Measurements from ENCODE around the gene PANK2. TPM values are rescaled to one million over a fixed set of nuclear protein-coding genes. Genes with fewer than 3 reads are reported as not detected.
"Not testable (repeated sequence)": the region's sequence is repeated elsewhere in the genome, so short reads cannot be mapped to it uniquely, and the experiment has no call there.

Gene PANK2
- total RNA-seq, 4 donors from 2014 or later = 49.0 to 58.1 (median 54.3) TPM

DNA sequence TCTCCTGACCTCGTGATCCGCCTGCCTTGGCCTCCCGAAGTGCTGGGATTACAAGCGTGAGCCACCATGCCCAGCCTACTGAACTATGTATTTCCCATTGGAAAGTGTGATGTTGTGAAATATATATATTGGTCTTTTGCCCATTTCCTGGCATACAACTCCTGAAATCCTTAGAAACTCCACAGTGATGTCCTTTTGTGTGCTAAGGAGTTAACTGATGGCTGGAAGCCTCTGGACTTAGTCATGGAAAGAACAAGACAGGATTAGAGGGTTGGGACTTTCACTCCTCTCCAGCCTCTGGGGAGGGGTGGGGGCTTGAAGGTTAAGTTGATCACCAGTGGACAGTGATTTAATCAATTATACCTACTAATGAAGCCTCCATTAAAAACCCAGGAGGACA is 7.1 kb downstream of the PANK2 start:
- Histone ChIP-seq H3K36me3 (no peaks in the 10 kb centered on the region), H3K27me3 (no peaks in the 10 kb centered on the region), H3K27ac (no peak overlapping the region), H3K9me3 (no peaks in the 10 kb centered on the region), H3K4me1 (peaks cover 9 to 100% (median 51%) of the 10 kb centered on the region in 3 donors), H3K4me3 (no peak overlapping the region)
- no peak for ATAC-seq
- 76 to 83% methylated on average over 1 to 4 of the region's 4 CpGs for WGBS, 2 donors (ENCODE audit: low coverage in 1 of 2)
- TF ChIP-seq, protein P1, sequence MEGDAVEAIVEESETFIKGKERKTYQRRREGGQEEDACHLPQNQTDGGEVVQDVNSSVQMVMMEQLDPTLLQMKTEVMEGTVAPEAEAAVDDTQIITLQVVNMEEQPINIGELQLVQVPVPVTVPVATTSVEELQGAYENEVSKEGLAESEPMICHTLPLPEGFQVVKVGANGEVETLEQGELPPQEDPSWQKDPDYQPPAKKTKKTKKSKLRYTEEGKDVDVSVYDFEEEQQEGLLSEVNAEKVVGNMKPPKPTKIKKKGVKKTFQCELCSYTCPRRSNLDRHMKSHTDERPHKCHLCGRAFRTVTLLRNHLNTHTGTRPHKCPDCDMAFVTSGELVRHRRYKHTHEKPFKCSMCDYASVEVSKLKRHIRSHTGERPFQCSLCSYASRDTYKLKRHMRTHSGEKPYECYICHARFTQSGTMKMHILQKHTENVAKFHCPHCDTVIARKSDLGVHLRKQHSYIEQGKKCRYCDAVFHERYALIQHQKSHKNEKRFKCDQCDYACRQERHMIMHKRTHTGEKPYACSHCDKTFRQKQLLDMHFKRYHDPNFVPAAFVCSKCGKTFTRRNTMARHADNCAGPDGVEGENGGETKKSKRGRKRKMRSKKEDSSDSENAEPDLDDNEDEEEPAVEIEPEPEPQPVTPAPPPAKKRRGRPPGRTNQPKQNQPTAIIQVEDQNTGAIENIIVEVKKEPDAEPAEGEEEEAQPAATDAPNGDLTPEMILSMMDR (IDR thresholded peaks at IDR 0.05) = no peak
- no peak for TF ChIP-seq POLR2A (IDR thresholded peaks at IDR 0.05)
- no peak for TF ChIP-seq EP300 (IDR thresholded peaks at IDR 0.05)
- no peak for TF ChIP-seq POLR2AphosphoS5 (IDR thresholded peaks at IDR 0.05)

DNA sequence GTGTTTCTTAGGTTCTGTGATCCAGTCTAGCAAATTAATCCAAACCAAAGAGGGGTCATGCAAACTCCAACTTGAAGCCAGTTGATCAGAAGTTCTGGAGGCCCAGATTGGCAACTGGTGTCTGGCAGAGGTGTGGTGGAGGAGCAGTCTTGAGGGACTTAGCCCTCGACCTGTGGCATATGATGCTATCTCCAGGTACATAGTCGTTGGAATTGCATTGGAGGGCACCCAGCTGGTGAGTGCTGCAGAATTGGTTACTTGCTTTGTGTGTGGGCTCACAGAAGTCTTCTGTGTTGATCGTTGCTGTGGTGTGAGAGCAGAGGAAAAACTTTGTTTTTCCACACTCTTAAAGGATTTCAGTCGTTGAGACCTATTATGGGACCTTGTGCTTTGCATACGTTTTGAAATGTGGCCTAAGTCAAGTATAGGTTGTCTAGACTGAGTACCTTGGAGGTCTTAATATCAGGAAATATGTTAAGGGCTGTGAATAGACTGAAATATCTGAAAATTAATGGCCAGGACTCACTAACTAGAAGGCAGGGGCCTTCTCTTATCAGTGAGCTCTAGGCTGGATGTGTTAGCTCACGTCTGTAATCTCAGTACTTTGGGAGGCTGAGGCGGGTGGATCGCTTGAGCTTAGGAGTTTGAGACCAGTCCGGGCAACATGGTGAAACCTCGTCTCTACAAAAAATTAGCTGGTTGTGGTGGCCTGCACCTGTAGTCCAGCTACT is 7.8 kb downstream of the PANK2 start:
- WGBS, 2 donors (ENCODE audit: low coverage in 1 of 2) = 68% methylated on average over 5 to 7 of the region's 10 CpGs

DNA sequence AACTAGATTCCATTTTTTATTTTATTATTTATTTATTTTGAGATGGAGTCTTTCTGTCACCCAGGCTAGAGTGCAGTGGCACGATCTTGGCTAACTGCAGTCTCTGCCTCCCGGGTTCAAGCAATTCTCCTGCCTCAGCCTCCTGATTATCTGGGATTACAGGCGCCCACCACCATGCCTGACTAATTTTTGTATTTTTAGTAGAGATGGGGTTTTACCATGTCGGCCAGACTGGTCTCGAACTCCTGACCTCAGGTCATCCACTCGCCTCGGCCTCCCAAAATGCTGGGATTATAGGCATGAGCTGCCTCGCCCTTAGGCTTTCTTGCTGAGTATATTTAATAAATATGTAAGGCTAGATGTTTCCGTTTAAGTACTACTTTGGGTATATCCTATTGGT is 9.0 kb downstream of the PANK2 start:
- H3K4me3 ChIP-seq, H3K27me3 ChIP-seq, H3K9me3 ChIP-seq, H3K36me3 ChIP-seq, ATAC-seq, H3K27ac ChIP-seq: not testable (repeated sequence)
- H3K4me1 ChIP-seq = peaks cover 12 to 99% (median 44%) of the 10 kb centered on the region in 3 donors
- 51 to 78% methylated on average over 5 to 9 of the region's 9 CpGs for WGBS, 2 donors (ENCODE audit: low coverage in 1 of 2)

More for the DNA sequence above, 7.8 kb downstream of the PANK2 start:
- Histone ChIP-seq H3K36me3 (no peaks in the 10 kb centered on the region), H3K4me1 (peaks cover 9 to 100% (median 44%) of the 10 kb centered on the region in 3 donors), H3K4me3 (no peak overlapping the region), H3K27ac (no peak overlapping the region), H3K27me3 (no peaks in the 10 kb centered on the region), H3K9me3 (no peaks in the 10 kb centered on the region)
- ATAC-seq = no peak
- no peak for TF ChIP-seq EP300 (IDR thresholded peaks at IDR 0.05)
- TF ChIP-seq POLR2AphosphoS5 (IDR thresholded peaks at IDR 0.05) = no peak
- TF ChIP-seq POLR2A (IDR thresholded peaks at IDR 0.05) = no peak
- TF ChIP-seq, protein P1 (IDR thresholded peaks at IDR 0.05) = no peak

DNA sequence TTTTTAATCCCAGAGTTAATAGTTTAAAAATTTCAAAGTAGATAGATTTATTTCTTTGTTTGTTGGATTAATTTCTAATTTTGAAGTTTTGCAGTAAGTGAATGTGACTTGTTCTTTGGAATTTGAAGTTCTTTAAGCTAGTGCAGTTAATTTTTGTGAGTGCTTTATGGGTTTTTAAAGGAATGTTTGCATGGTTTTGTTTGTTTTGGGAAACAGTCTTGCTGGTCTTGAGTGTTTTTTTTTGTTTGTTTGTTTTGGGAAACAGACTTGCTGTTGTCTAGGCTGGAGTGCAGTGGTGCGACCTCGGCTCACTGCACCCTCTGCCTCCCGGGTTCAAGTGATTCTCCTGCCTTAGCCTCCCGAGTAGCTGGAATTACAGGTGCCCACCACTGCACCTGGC is 9.5 kb downstream of the PANK2 start:
- H3K27ac ChIP-seq = no peak overlapping the region
- TF ChIP-seq POLR2A (IDR thresholded peaks at IDR 0.05) (no peak), EP300 (IDR thresholded peaks at IDR 0.05) (no peak), POLR2AphosphoS5 (IDR thresholded peaks at IDR 0.05) (no peak)
- TF ChIP-seq, protein P1 (IDR thresholded peaks at IDR 0.05) = no peak
- no peaks in the 10 kb centered on the region for H3K9me3 ChIP-seq
- H3K36me3 ChIP-seq = no peaks in the 10 kb centered on the region
- ATAC-seq = no peak
- no peak overlapping the region for H3K4me3 ChIP-seq
- WGBS, 2 donors (ENCODE audit: low coverage in 1 of 2) = 70% methylated on average over 4 of the region's 4 CpGs; no CpG with 5 or more reads in 1 of the 2 donors
- H3K27me3 ChIP-seq = no peaks in the 10 kb centered on the region
- H3K4me1 ChIP-seq = peaks cover 12 to 99% (median 47%) of the 10 kb centered on the region in 3 donors

DNA sequence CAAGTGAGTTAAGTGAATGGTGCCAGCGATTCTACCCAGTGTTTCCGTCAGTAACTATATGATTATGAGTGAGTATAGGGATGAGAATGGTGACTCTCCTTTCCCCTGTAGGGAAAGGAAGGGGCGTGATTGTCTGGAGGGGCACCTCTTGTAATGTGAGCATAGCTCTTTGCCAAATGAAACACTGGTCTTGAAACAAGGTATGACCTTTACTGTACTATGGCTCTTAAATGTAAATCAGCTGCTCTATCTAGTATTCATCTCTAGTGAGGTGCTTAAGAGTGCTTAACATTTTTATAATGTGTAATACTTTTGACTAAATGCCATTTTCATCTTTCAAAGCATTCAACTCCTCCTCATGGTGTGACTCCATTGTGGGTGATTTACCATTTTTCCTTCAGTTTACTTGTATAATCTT is 11.0 kb downstream of the PANK2 start:
- no peak for ATAC-seq
- TF ChIP-seq, protein P1 (IDR thresholded peaks at IDR 0.05) = no peak
- no peak for TF ChIP-seq POLR2A (IDR thresholded peaks at IDR 0.05)
- TF ChIP-seq POLR2AphosphoS5 (IDR thresholded peaks at IDR 0.05) = no peak
- no peak for TF ChIP-seq EP300 (IDR thresholded peaks at IDR 0.05)
- Histone ChIP-seq H3K27ac (peak overlapping the region in 1 of 4 donors; percentile 59), H3K9me3 (no peaks in the 10 kb centered on the region), H3K4me3 (no peak overlapping the region), H3K36me3 (no peaks in the 10 kb centered on the region), H3K27me3 (no peaks in the 10 kb centered on the region), H3K4me1 (peaks cover 12 to 99% (median 39%) of the 10 kb centered on the region in 3 donors)
- 50 to 61% methylated on average over 2 of the region's 3 CpGs for WGBS, 2 donors (ENCODE audit: low coverage in 1 of 2)

Measured in gastroesophageal sphincter (tissue), 4 donors.